ENCODE results near the gene CCR7. TPM values are rescaled to one million over a fixed set of nuclear protein-coding genes. Genes with fewer than 3 reads are reported as not detected.

Gene CCR7
- total and polyA plus RNA-seq, 11 donors = 0.09 to 2.2 (median 0.23) TPM; not detected in 3

DNA sequence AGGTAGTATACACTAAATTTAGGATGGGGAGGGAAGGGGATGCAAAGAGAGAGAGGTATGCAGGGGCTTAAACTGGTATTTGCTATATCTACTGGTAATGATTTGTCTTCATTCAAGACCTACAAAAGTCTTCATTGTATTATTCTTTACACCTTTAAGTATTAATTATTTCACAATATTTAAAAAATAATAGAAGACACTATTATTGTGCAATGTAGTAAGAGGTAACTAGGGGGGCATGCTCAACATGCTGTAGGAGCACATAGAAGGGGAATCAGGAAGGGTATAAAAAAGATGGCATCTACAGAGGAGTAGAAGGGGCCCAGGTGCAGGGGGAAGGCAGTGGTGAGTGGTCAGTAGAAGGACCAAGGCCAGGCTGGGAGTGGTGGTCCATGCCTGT, 14.9 kb upstream of the CCR7 start:
- H3K27me3 ChIP-seq = no peaks in the 10 kb centered on the region
- no peak overlapping the region for H3K4me3 ChIP-seq
- DNase-seq (no peak), ATAC-seq (no peak)
- no peaks in the 10 kb centered on the region for H3K36me3 ChIP-seq
- intact Hi-C loops (cut with DNase I) = no loop called here
- H3K9me3 ChIP-seq = peaks cover 0 to 15% (median 5%) of the 10 kb centered on the region in 12 donors
- H3K4me1 ChIP-seq = peaks cover 0 to 21% (median 3%) of the 10 kb centered on the region in 12 donors
- no peak overlapping the region for H3K27ac ChIP-seq
- TF ChIP-seq CTCF (IDR thresholded peaks at IDR 0.05) = no peak
- no peak for TF ChIP-seq POLR2A (IDR thresholded peaks at IDR 0.05)

DNA sequence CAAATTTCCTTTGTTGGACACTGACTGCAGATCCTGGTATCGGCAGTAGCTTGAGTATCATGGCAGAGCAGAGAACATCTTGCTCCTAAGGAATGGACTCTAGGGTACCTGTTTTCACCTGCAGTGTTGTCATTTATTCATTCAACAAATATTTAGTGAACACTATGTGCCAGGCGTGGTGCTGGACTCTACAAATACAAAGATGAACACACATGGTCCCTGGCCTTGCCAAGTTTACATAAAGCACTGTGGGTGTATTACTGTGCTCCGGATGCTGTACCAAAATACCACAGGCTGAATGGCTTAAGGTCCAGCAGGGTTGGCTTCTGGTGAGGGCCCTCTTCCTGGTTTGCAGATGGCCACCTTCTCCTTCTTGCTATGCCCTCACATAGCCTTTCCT, 14.2 kb upstream of the CCR7 start:
- DNase-seq (no peak), ATAC-seq (no peak)
- peaks cover 0 to 15% (median 2%) of the 10 kb centered on the region in 12 donors for H3K9me3 ChIP-seq
- TF ChIP-seq POLR2A (IDR thresholded peaks at IDR 0.05) (no peak), CTCF (IDR thresholded peaks at IDR 0.05) (no peak)
- H3K27me3 ChIP-seq = no peaks in the 10 kb centered on the region
- H3K27ac ChIP-seq = no peak overlapping the region
- peaks cover 0 to 21% (median 3%) of the 10 kb centered on the region in 12 donors for H3K4me1 ChIP-seq
- intact Hi-C loops (cut with DNase I) = no loop called here
- 92 to 96% (median 93%) methylated on average over 3 of the region's 3 CpGs for WGBS, 4 donors
- no peak overlapping the region for H3K4me3 ChIP-seq
- H3K36me3 ChIP-seq = no peaks in the 10 kb centered on the region

- H3K9me3 ChIP-seq = peaks cover 0 to 29% (median 11%) of the 10 kb centered on the region in 12 donors
- no peaks in the 10 kb centered on the region for H3K36me3 ChIP-seq
- ATAC-seq (no peak), DNase-seq (no peak)
- intact Hi-C loops (cut with DNase I) = no loop called here
- no peak overlapping the region for H3K27ac ChIP-seq
- H3K4me1 ChIP-seq = peaks cover 0 to 18% (median 3%) of the 10 kb centered on the region in 12 donors
- H3K4me3 ChIP-seq = no peak overlapping the region
- 78 to 85% (median 81%) methylated on average over 5 of the region's 5 CpGs for WGBS, 4 donors
- TF ChIP-seq CTCF (IDR thresholded peaks at IDR 0.05) (no peak), POLR2A (IDR thresholded peaks at IDR 0.05) (no peak)
- H3K27me3 ChIP-seq = no peaks in the 10 kb centered on the region
These were observed 12.4 kb upstream of the CCR7 start for GRCh38 chr17:40577611-40578065.

GRCh38 chr17:40576113-40576740, 11.0 kb upstream of the CCR7 start:
- Histone ChIP-seq H3K36me3 (no peaks in the 10 kb centered on the region), H3K27ac (no peak overlapping the region), H3K9me3 (peaks cover 0 to 35% (median 11%) of the 10 kb centered on the region in 12 donors), H3K4me1 (peaks cover 0 to 10% (median 0%) of the 10 kb centered on the region in 12 donors), H3K4me3 (no peak overlapping the region), H3K27me3 (no peaks in the 10 kb centered on the region)
- WGBS, 4 donors = 68 to 75% (median 74%) methylated on average over 5 of the region's 5 CpGs
- DNase-seq (no peak), ATAC-seq (no peak)
- TF ChIP-seq POLR2A (IDR thresholded peaks at IDR 0.05) (no peak), CTCF (IDR thresholded peaks at IDR 0.05) (no peak)
- intact Hi-C loops (cut with DNase I) = no loop called here
